ENCODE data around the gene PRSS33. TPM values are rescaled to one million over a fixed set of nuclear protein-coding genes. Genes with fewer than 3 reads are reported as not detected.

Gene PRSS33
- total and polyA plus RNA-seq, 8 donors: not detected

GRCh38 chr16:2773188-2773968, 14.0 kb downstream of the PRSS33 start:
- TF ChIP-seq EP300 (IDR thresholded peaks at IDR 0.05) (no peak), CTCF (IDR thresholded peaks at IDR 0.05) (no peak), POLR2A (IDR thresholded peaks at IDR 0.05) (no peak), POLR2AphosphoS5 (IDR thresholded peaks at IDR 0.05) (no peak)
- no peak for DNase-seq
- peaks cover 35 to 76% (median 64%) of the 10 kb centered on the region in 4 donors for H3K4me1 ChIP-seq
- H3K27ac ChIP-seq: peak overlapping the region in 1 of 5 donors; percentile 25
- 78 to 83% (median 82%) methylated on average over 12 of the region's 12 CpGs for WGBS, 5 donors
- no peaks in the 10 kb centered on the region for H3K27me3 ChIP-seq
- no peaks in the 10 kb centered on the region for H3K9me3 ChIP-seq
- intact Hi-C loops (cut with DNase I; ENCODE audit: low total_unique reads): no loop called here
- H3K4me3 ChIP-seq: no peak overlapping the region
- peaks cover 58 to 71% (median 70%) of the 10 kb centered on the region in 4 donors for H3K36me3 ChIP-seq

GRCh38 chr16:2771496-2772402, 15.6 kb downstream of the PRSS33 start:
- no peak overlapping the region for H3K4me3 ChIP-seq
- H3K36me3 ChIP-seq: peaks cover 74 to 88% (median 86%) of the 10 kb centered on the region in 4 donors
- DNase-seq: no peak
- TF ChIP-seq POLR2A (IDR thresholded peaks at IDR 0.05) (no peak), EP300 (IDR thresholded peaks at IDR 0.05) (no peak), POLR2AphosphoS5 (IDR thresholded peaks at IDR 0.05) (no peak), CTCF (IDR thresholded peaks at IDR 0.05) (no peak)
- H3K27me3 ChIP-seq: no peaks in the 10 kb centered on the region
- intact Hi-C loops (cut with DNase I; ENCODE audit: low total_unique reads): no loop called here
- peak overlapping the region in 3 of 5 donors; percentile 55 to 78 (median 62) for H3K27ac ChIP-seq
- H3K4me1 ChIP-seq: peaks cover 40 to 88% (median 66%) of the 10 kb centered on the region in 4 donors
- no peaks in the 10 kb centered on the region for H3K9me3 ChIP-seq
- WGBS, 5 donors: 68 to 81% (median 76%) methylated on average over 7 to 18 of the region's 18 CpGs

- peaks cover 89 to 100% (median 100%) of the 10 kb centered on the region in 4 donors for H3K36me3 ChIP-seq
- H3K27ac ChIP-seq: peak overlapping the region; percentile 36 to 78 (median 62)
- intact Hi-C loops (cut with DNase I; ENCODE audit: low total_unique reads): no loop called here
- no peak for DNase-seq
- TF ChIP-seq POLR2AphosphoS5 (IDR thresholded peaks at IDR 0.05): no peak
- TF ChIP-seq POLR2A (IDR thresholded peaks at IDR 0.05): no peak
- no peak for TF ChIP-seq EP300 (IDR thresholded peaks at IDR 0.05)
- TF ChIP-seq CTCF (IDR thresholded peaks at IDR 0.05): no peak
- H3K9me3 ChIP-seq: no peaks in the 10 kb centered on the region
- H3K27me3 ChIP-seq: no peaks in the 10 kb centered on the region
- H3K4me3 ChIP-seq: peak overlapping the region in 1 of 4 donors; percentile 16
- peaks cover 28 to 76% (median 55%) of the 10 kb centered on the region in 4 donors for H3K4me1 ChIP-seq
- 73 to 81% (median 78%) methylated on average over 19 to 32 of the region's 32 CpGs for WGBS, 5 donors
Observed at GRCh38 chr16:2770057-2770951, 17.1 kb downstream of the PRSS33 start.
